ENCODE results near the gene GLP2R.

GLP2R gene

GRCh38 chr17:9802294-9802693 is 23.4 kb upstream of the GLP2R start:
- DNase-seq (ENCODE audit: low spot score): no peak
- in situ Hi-C loops (cut with MboI; ENCODE audit: low pct_unique_long_range_greater_than_20kb, low sequenced_read_pairs, unreplicated experiment): no loop called here

GRCh38 chr17:9802697-9803096 is 23.0 kb upstream of the GLP2R start:
- in situ Hi-C loops (cut with MboI; ENCODE audit: low pct_unique_long_range_greater_than_20kb, low sequenced_read_pairs, unreplicated experiment): no loop called here
- no peak for TF ChIP-seq CTCF (IDR thresholded peaks at IDR 0.05; ENCODE audit: extremely low read depth, insufficient read depth, missing control alignments)
- DNase-seq (ENCODE audit: low spot score): no peak

More at GRCh38 chr17:9802294-9802693, 23.4 kb upstream of the GLP2R start:
- no peak for TF ChIP-seq CTCF (IDR thresholded peaks at IDR 0.05; ENCODE audit: extremely low read depth, insufficient read depth, missing control alignments)

GRCh38 chr17:9805769-9806168 is 20.0 kb upstream of the GLP2R start:
- in situ Hi-C loops (cut with MboI; ENCODE audit: low pct_unique_long_range_greater_than_20kb, low sequenced_read_pairs, unreplicated experiment): no loop called here
- no peak for TF ChIP-seq CTCF (IDR thresholded peaks at IDR 0.05; ENCODE audit: extremely low read depth, insufficient read depth, missing control alignments)
- DNase-seq (ENCODE audit: low spot score): no peak

- DNase-seq (ENCODE audit: low spot score): no peak
- in situ Hi-C loops (cut with MboI; ENCODE audit: low pct_unique_long_range_greater_than_20kb, low sequenced_read_pairs, unreplicated experiment): no loop called here
- TF ChIP-seq CTCF (IDR thresholded peaks at IDR 0.05; ENCODE audit: extremely low read depth, insufficient read depth, missing control alignments): no peak
Observed at GRCh38 chr17:9806699-9807098, 19.0 kb upstream of the GLP2R start.

- in situ Hi-C loops (cut with MboI; ENCODE audit: low pct_unique_long_range_greater_than_20kb, low sequenced_read_pairs, unreplicated experiment): no loop called here
- no peak for TF ChIP-seq CTCF (IDR thresholded peaks at IDR 0.05; ENCODE audit: extremely low read depth, insufficient read depth, missing control alignments)
- no peak for DNase-seq (ENCODE audit: low spot score)
Observed at GRCh38 chr17:9809409-9809808, 16.3 kb upstream of the GLP2R start.

- no peak for TF ChIP-seq CTCF (IDR thresholded peaks at IDR 0.05; ENCODE audit: extremely low read depth, insufficient read depth, missing control alignments)
- in situ Hi-C loops (cut with MboI; ENCODE audit: low pct_unique_long_range_greater_than_20kb, low sequenced_read_pairs, unreplicated experiment): no loop called here
Observed at GRCh38 chr17:9810100-9810949, 15.4 kb upstream of the GLP2R start.

More at GRCh38 chr17:9810100-9810949, 15.4 kb upstream of the GLP2R start:
- DNase-seq (ENCODE audit: low spot score): no peak
